ENCODE results near the gene MAP3K20. TPM values are rescaled to one million over a fixed set of nuclear protein-coding genes. Genes with fewer than 3 reads are reported as not detected.

Gene MAP3K20
- polyA plus RNA-seq, 3 donors, result 6.5 to 39.3 (median 26.4) TPM

GRCh38 chr2:173048897-173049661, 26.6 kb upstream of the MAP3K20 start:
- 26 to 42% (median 30%) methylated on average over 4 of the region's 4 CpGs for WGBS, 3 donors
- H3K27ac ChIP-seq (ENCODE audit: low read depth, low read length), result no peak overlapping the region

- no peak overlapping the region for H3K27ac ChIP-seq (ENCODE audit: low read depth, low read length)
- 83 to 88% (median 87%) methylated on average over 3 of the region's 3 CpGs for WGBS, 3 donors
Observed at GRCh38 chr2:173049831-173050230, 25.8 kb upstream of the MAP3K20 start.

GRCh38 chr2:173050684-173051083, 25.0 kb upstream of the MAP3K20 start:
- H3K27ac ChIP-seq (ENCODE audit: low read depth, low read length), result no peak overlapping the region
- 81 to 93% (median 85%) methylated on average over 4 of the region's 4 CpGs for WGBS, 3 donors

GRCh38 chr2:173051463-173052215, 24.0 kb upstream of the MAP3K20 start:
- H3K27ac ChIP-seq (ENCODE audit: low read depth, low read length), result no peak overlapping the region
- WGBS, 3 donors, result 64 to 84% (median 74%) methylated on average over 7 of the region's 7 CpGs

- WGBS, 3 donors, result 78 to 88% (median 79%) methylated on average over 3 of the region's 3 CpGs
- H3K27ac ChIP-seq (ENCODE audit: low read depth, low read length), result no peak overlapping the region
Observed at GRCh38 chr2:173053043-173053699, 22.5 kb upstream of the MAP3K20 start.

- no peak overlapping the region for H3K27ac ChIP-seq (ENCODE audit: low read depth, low read length)
- WGBS, 3 donors, result 77 to 94% (median 91%) methylated on average over 3 of the region's 3 CpGs
Observed at GRCh38 chr2:173054466-173054865, 21.2 kb upstream of the MAP3K20 start.

- no peak overlapping the region for H3K27ac ChIP-seq (ENCODE audit: low read depth, low read length)
- 60 to 77% (median 69%) methylated on average over 4 of the region's 4 CpGs for WGBS, 3 donors
Observed at GRCh38 chr2:173056705-173057364, 18.8 kb upstream of the MAP3K20 start.

- H3K27ac ChIP-seq (ENCODE audit: low read depth, low read length), result no peak overlapping the region
Observed at GRCh38 chr2:173058097-173058496, 17.5 kb upstream of the MAP3K20 start.

GRCh38 chr2:173058673-173059072, 17.0 kb upstream of the MAP3K20 start:
- WGBS, 3 donors, result 67 to 87% (median 73%) methylated on average over 2 of the region's 2 CpGs
- H3K27ac ChIP-seq (ENCODE audit: low read depth, low read length), result no peak overlapping the region

GRCh38 chr2:173059292-173059691, 16.4 kb upstream of the MAP3K20 start:
- 90 to 95% (median 91%) methylated on average over 3 of the region's 3 CpGs for WGBS, 3 donors
- no peak overlapping the region for H3K27ac ChIP-seq (ENCODE audit: low read depth, low read length)

- WGBS, 3 donors, result 30 to 54% (median 34%) methylated on average over 5 of the region's 5 CpGs
- H3K27ac ChIP-seq (ENCODE audit: low read depth, low read length), result no peak overlapping the region
Observed at GRCh38 chr2:173059971-173060461, 15.6 kb upstream of the MAP3K20 start.

- no peak overlapping the region for H3K27ac ChIP-seq (ENCODE audit: low read depth, low read length)
- WGBS, 3 donors, result 83 to 96% (median 87%) methylated on average over 4 of the region's 4 CpGs
Observed at GRCh38 chr2:173062801-173063200, 12.8 kb upstream of the MAP3K20 start.

- H3K27ac ChIP-seq (ENCODE audit: low read depth, low read length), result no peak overlapping the region
- 64 to 81% (median 72%) methylated on average over 4 of the region's 4 CpGs for WGBS, 3 donors
Observed at GRCh38 chr2:173064151-173064805, 11.4 kb upstream of the MAP3K20 start.

GRCh38 chr2:173066887-173067676, 8.6 kb upstream of the MAP3K20 start:
- H3K27ac ChIP-seq (ENCODE audit: low read depth, low read length), result no peak overlapping the region
- WGBS, 3 donors, result 83 to 92% (median 91%) methylated on average over 6 of the region's 6 CpGs

- H3K27ac ChIP-seq (ENCODE audit: low read depth, low read length), result no peak overlapping the region
- WGBS, 3 donors, result 7 to 20% (median 12%) methylated on average over 14 to 25 of the region's 25 CpGs
Observed at GRCh38 chr2:173075056-173075780, 428 bp upstream of the MAP3K20 start.

GRCh38 chr2:173076581-173077345, 1.1 kb downstream of the MAP3K20 start:
- WGBS, 3 donors, result 2 to 8% (median 5%) methylated on average over 27 of the region's 27 CpGs
- H3K27ac ChIP-seq (ENCODE audit: low read depth, low read length), result no peak overlapping the region
